GM21717 (cell line): ENCODE data around the gene SEPTIN1.
A peak's percentile ranks its signal among the peaks of the same experiment; 100 is the strongest.
"Not testable (repeated sequence)": the region's sequence is repeated elsewhere in the genome, so short reads cannot be mapped to it uniquely, and the experiment has no call there.

Experiments
- ATAC-seq: cut with Tn5 transposase; IDR thresholded peaks from one replicate; pipeline ENCODE4 v1.9.1; 2021; ENCODE audit warnings: mild to moderate bottlenecking, moderate library complexity; ENCODE audit not compliant: unreplicated experiment

The SEPTIN1 gene

DNA sequence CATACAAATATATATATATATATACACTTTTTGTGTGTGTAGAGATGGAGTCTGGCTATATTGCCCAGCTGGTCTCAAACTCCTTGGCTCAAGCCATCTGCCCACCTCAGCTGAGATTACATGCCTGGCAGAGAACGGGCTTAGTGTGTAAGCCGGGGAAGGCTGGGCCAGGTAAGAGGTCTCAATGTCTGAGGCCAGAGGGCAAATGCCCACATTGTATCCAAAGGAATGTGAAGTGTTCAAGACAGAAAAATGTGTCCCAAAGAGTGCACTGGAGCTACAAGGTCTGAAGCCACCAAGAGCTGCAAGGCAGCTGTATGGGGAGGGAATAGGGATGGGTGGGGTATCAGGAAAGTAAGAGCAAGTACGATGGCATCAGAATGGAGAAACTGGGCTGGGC lies 36.1 kb downstream of the SEPTIN1 start:
- ATAC-seq: no peak

- ATAC-seq: not testable (repeated sequence)
Observed at GRCh38 chr16:30343491-30343820, 38.9 kb downstream of the SEPTIN1 start.

GRCh38 chr16:30342751-30343490 lies 39.4 kb downstream of the SEPTIN1 start:
- ATAC-seq: no peak

DNA sequence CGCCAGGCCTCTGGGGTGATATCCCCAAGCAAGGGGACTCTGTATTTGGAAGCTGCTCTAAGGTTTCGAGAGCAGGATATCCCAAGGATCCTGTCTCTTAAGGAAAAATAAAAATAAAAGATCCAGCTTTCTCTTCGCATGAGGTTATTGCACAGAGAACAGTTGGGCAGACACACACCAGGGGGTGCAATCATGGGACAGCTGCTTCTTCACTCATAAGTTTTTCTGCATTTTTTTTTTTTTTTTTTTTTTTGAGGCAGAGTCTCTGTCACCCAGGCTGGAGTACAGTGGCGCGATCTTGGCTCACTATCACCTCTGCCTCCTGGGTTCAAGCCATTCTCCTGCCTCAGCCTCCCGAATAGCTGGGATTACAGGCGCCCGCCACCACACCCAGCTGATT lies 40.4 kb downstream of the SEPTIN1 start:
- ATAC-seq: not testable (repeated sequence)

DNA sequence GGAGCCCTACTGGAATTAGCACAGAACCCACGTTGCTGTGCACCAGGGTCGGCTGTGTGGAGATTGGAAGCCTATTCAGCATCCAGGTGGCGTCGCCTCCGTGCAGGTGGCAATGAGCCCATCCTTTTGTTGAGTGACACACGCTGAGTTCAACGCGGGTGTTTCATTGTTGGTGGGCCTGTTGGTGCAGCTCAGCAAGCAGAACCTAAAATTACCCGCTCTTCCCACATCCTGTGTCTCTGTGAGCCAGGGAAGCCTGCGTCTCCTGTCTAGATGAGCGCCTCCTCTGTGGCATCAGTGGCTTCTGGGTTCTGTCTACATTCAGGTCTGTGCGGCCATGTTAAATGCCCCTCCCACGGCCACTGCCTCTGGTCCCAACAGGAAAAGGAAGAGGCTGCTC lies 41.7 kb downstream of the SEPTIN1 start:
- ATAC-seq: no peak

DNA sequence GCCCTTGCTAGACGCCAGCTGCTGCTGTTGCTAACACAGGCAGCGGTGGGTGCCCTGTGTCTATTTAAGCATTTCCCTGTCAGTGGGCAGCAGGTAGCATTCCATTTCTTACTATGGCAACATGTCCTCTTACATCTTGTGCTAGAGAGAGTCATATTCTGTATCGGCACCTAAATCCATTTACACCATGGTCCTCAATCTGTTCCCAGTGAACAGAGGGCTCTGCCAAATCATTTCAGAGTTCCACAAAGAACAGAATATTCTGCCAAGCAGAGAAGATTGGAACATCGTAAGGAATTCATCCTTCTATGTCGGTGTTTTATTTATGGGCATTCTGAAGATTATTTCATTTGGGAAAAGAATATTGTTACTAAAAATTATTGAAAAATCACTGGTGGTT lies 43.6 kb downstream of the SEPTIN1 start:
- not testable (repeated sequence) for ATAC-seq

DNA sequence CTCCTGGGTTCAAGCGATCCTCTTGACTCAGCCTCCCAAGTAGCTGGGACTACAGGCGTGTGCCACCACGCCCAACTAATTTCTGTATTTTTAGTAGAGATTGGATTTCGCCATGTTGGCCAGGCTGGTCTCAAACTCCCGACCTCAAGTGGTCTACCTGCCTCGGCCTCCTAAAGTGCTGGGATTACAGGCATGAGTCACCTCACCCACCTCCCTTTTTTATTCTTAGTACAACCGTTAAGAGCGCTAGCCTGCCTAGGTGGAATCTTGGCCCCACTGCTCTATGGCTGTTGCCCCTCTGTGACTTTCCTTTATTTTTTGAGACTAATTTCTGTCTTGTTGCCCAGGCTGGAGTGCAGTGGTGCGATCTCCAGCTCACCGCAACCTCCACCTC lies 44.4 kb downstream of the SEPTIN1 start:
- ATAC-seq: not testable (repeated sequence)

DNA sequence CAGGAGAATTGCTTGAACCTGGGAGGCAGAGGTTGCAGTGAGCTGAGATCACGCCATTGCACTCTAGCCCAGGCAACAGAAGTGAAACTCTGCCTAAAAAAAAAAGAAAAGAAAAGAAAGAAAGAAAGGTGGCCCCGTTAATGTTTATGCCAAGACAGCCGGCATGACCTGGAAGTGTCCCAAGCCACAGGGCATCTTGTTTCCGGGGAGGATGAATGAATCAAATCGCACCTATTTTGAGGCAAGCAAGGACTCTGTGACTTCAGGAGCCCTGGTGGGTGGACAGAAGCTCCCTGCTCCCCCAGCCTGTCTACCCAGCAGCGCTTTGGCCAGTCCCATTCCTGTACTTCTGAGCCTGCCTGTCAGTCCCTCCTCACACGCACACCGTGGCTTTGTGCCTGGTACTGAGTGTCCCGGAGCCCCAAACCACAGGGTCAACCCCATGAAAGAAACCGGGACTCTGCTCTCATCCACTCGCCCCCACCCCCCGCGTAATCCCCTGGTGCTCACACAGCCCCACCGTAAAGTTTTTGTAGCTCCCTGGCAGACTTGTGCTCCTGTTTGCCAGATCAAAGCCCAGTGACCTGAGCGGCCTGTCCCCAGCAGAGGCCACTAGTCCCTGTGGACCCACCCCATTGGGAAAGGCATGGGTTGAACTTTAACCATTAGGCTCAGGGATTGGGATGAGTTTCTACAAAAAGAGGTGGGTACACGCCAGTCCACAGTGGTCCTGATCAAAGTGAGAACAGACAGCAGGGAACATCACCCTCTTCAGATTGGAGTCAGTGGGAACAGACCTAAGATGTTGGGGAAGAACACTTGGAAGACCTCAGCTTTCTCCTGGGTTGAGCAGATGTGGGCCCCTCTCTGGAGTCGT lies 46.5 kb downstream of the SEPTIN1 start:
- ATAC-seq: peak; percentile 16

DNA sequence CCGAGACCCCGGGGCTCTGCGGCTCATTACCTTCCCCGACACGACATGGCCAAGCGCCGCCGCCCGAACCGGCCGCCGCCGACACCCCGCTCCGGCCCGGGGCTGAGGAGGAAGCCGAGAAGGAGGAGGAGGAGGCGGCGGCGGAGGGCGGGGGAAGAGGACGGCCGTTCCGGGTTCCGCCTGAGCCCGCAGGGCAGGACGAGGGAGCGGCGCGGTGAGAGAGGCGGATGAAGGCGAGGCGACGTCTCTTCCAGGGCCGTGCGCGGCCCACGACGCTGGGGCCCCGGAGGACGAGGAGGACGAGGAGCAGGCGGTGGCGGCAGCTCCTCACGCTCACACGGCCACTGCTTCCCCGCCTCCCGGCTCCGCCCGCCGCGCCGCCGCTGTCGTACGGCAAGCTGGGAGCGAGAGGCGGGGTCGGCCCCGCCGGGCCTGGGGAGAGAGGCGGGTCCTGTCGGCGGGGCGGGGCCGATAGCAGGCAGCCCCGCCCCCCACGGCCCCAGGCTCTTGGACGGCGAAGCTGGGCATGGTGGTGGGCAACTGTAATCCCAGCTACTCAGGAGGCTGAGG lies 47.2 kb downstream of the SEPTIN1 start:
- peak; percentile 65 for ATAC-seq

GRCh38 chr16:30334473-30334989 lies 47.8 kb downstream of the SEPTIN1 start:
- ATAC-seq: peak; percentile 84
